Activated T-cell treated with anti-CD3 and anti-CD28 coated beads, Interleukin-2, amount 50 U/mL, for 48 hours (primary cell): ENCODE results near the gene CHRD.

Source experiments
- DNase-seq, 2 experiments: peaks; one replicate each; pipeline ENCODE4 v3.0.0-alpha.2; 2020

The CHRD gene

DNA sequence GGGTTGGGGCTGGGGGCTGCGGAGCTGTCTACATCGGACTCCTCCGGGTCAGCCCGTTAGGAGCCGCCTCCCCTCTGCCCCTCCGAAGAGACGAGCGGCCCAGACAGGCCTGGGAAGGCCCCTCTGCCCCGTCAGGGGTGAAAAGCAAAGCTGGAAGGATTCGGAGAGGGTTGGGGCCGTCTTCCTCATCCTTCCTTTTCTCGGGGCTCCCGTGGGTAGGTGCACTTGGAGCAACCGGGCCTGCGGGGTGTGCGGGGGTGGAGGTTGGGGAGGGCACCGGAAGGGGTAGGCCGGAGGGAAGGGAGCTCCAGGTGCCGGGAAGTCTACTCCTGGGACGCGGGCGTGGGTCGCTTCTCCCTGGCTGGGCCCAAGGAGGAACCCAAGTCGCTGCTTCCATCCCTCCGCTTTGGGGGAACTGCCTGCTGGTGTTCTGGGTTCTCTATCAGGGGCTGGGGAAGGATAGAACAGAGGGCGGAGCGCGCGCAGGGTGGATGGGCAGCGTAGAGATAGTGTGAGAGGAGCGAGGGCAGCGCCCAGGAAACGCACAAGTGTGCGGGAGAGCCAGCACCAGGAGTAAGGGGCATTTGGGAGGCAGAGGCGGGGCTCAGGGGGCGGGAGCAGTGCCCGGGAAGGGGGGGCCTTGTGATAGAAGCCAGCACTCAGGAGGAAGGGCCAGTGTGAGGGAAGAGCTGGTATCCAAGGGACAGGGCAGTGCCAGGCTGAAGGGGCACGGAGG is 17.8 kb upstream of the CHRD start:
- DNase-seq, result peak; percentile 76 to 77

DNA sequence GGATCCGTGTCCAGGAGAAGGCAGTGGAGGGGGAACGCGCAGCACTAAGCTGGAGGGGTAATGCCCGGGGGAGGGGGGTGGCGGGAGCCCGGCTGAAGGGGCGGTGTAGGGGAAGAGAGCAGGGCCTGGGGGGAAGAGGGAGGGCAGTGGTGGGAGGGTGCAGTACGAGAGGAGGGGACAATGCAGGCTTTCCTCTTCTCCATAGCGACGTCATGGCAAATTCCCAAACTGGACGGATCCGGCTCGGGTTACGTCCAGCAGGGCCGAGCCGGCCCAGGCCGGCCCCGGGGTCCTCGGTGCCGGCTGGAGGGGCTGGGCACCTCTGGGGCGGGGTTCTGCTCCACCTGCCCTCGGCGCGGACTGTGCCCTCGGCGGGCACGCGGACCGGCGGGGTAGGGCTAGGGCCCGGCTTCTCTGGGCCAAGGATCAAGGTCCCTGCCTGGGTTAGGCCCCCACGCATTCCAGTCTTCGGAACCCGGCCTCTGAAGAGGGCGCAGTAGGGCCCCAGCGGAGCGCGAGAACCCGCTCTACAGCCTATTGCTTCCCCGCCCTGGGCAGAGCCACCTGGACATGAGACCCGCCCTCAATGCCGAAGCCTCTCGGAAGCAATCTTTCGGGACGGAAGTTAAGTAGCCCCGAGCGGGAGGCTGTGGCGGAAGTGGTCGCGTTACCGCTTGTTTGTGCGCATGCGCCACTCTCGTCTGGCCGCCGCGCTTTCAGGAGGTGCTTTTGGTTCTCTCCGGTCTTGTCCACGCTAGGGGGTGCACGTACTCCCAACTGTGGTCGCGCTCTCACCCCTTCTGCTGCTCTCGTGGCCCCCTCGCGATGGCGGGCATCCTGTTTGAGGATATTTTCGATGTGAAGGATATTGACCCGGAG is 16.9 kb upstream of the CHRD start:
- DNase-seq, result peak; percentile 95 to 97

DNA sequence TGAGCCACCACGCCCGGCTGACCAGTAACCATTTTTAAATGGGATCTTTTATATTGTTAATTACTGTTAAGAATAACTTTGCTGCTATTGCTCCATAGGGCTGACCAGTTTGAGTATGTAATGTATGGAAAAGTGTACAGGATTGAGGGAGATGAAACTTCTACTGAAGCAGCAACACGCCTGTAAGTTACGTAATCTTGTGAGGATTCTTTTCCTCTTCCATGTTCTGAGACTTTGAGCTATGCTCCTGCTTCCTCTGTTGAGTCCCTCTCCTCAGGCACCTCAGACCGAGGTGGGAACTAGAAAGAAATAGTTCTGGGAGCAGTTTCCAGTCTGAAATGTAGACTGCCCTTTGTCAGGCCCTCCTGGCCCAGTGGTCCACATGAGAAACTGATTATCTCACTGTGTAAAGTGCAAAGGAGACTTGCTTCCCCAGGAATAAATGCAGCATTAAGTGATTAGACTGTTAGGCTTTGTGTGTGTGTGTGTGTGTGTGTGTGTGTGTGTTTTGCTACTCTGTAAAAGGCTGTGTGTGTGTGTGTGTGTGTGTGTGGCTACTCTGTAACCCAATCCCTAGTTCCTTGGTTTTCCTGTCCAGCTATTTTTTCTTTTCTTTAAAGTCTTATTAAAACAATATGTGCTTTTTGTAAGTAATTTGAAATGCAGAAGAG is 13.1 kb upstream of the CHRD start:
- DNase-seq, result no peak

- no peak for DNase-seq
Observed at GRCh38 chr3:184368116-184368515, 11.7 kb upstream of the CHRD start.

DNA sequence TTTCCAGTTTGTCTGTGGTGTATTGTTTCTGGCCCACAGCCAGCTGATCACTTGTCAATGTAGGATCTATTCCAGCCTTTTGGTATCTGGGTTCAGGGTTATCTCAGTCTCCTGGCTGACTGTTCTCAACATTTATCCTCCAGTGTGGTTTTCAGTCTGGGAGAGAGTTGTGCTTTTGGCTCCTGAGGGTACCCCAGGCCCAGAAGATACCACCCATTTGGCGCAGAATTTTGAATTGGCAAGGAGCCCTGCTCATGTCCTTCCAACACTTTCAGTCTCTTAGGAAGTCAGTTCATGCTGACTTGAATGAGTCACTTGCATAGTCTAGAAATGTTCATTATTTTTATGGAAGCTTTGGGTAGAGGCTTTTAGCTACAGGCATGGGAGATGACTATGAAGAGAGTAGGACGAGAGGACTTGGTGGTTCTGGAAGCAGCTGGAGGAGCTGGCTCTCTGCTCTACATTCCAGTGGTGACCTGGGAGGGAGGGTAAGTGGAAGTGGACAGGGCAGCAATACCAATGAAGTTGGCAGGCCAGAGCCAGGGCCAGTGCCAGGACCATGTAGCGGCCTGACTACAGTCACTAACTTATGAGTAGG is 11.2 kb upstream of the CHRD start:
- no peak for DNase-seq

DNA sequence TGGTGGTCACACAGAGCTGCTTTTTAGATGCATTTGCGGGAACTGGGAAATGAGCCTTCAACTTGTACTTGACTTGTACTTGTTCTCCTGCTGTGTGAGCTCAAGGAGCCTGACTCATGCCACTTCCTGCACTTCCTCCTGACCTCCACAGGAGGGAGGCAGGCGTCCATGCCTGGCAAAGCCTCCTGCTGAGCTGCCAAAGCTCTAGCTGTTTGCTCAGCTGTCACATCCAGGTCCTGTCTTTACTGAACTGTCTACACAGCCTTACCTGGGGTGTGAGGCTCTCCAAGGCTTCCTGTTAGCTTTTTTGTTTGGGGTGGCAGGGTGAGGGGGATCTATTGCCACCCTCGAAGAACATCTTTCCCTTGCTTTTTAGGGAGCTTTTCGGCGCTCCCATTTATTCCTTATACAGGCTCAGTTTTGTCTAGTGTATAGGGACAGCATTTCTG is 8.3 kb upstream of the CHRD start:
- DNase-seq, result peak; percentile 64 to 73

DNA sequence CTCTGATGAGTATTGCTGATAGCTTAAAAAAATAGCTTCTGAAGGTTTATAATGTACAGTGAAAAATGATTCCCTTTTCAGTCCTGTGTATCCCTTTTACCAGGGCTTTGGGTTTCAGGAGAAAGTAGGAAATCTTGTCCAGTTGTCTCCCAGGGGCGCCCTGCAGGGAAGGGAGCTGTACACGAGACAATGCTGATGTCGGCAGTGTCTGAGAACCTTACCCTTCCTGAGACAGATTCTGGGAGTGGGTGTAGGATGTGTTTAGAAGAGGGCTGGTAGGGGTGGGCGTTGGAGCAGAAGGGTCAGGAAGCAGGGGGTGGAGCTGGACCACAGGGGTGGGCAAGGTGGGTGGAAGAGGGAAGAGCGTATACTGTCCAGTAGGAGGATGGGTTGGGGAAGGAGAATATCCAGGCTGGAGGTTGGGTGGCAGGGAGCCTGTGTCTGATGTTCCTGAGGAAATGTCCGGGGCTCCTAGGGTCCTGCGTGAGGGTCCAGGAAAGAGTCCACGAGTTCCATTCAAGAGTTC is 7.5 kb upstream of the CHRD start:
- DNase-seq, result no peak

GRCh38 chr3:184372911-184373310 is 6.9 kb upstream of the CHRD start:
- no peak for DNase-seq

- DNase-seq, result no peak
Observed at GRCh38 chr3:184373422-184373821, 6.4 kb upstream of the CHRD start.

DNA sequence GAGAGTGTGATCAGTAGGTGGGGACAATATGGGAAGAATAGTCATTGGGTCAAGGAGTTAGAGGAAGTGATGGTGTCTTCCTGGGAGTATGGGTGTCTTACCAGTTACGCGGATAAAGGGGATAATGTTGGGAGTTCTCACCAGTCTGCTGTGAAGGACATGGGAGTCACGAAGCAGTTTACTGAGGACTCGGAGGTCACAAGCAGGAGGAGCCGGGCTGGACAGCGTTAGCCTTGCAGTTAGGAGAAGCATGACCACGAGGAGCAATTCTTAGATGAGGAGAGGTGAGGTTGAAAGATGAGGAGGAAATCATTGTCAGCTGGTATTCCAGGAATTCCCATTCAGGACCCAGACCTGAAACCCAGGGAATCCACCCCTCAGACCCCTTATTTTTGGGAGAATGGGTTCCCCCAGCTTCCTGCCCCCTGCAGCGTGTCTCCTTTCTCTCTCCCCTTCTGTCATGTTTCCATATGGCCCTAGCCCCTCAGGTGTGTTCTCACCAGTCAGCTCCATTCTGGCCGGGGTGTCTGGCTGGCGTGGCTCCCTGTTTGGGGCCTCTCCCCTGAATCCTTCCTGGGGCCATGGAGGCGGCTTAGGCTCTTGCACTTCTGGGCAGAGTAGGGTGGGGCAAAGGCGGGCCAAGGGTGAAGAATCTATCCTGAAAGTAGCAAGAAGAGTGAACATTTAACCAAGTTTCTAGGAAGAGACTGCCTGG is 4.0 kb upstream of the CHRD start:
- DNase-seq, result no peak

GRCh38 chr3:184377374-184377773 is 2.5 kb upstream of the CHRD start:
- DNase-seq, result no peak

DNA sequence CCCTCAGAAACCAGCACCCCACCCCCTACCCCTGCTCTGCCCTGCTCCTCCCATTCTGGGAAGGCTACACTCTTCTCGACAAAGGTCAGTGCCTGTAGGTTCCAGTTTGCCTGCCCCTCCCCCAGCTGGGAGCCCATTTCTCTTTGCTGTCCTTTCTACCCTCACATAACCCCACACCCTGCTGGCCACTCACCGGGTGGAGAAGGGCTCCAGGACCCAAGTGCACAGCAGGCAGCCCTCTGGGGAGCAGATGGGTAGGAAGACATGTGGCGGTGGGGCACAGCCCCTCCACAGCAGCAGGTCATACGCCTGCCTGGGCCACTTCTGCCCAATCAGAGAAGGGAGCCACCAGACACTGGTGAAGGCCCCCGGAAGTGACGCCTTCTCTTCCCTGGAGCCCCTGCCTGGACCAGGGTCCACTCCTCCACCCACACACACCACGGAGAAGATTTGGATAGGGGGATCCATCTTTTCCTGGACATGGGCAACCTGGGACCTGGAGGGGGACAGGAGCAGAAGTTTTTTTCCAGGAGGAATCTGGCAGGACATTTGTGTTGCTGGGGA is 1.9 kb upstream of the CHRD start, which contains the start of gene THPO:
TSS of gene THPO (minus strand) at position 326 of the 564 bp plus-strand sequence. CDS start 1,948 bp downstream, outside the sequence.
- DNase-seq, result no peak

- no peak for DNase-seq
Observed at GRCh38 chr3:184378651-184379357, 1.1 kb upstream of the CHRD start.

DNA sequence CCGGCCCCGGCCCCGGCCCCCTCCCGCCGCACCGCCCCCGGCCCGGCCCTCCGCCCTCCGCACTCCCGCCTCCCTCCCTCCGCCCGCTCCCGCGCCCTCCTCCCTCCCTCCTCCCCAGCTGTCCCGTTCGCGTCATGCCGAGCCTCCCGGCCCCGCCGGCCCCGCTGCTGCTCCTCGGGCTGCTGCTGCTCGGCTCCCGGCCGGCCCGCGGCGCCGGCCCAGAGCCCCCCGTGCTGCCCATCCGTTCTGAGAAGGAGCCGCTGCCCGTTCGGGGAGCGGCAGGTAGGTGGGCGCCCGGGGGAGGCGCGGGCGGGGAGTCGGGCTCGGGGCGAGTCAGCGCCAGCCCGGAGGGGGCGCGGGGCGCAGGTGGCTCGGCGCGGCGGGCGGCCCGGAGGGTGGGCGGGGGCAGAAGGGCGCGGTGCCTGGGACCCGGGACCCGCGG is 352 bp downstream of the CHRD start:
- peak in 1 of 2 experiments; percentile 46 for DNase-seq

- DNase-seq, result peak; percentile 33 to 39
Observed at GRCh38 chr3:184380627-184381260, 890 bp downstream of the CHRD start.

DNA sequence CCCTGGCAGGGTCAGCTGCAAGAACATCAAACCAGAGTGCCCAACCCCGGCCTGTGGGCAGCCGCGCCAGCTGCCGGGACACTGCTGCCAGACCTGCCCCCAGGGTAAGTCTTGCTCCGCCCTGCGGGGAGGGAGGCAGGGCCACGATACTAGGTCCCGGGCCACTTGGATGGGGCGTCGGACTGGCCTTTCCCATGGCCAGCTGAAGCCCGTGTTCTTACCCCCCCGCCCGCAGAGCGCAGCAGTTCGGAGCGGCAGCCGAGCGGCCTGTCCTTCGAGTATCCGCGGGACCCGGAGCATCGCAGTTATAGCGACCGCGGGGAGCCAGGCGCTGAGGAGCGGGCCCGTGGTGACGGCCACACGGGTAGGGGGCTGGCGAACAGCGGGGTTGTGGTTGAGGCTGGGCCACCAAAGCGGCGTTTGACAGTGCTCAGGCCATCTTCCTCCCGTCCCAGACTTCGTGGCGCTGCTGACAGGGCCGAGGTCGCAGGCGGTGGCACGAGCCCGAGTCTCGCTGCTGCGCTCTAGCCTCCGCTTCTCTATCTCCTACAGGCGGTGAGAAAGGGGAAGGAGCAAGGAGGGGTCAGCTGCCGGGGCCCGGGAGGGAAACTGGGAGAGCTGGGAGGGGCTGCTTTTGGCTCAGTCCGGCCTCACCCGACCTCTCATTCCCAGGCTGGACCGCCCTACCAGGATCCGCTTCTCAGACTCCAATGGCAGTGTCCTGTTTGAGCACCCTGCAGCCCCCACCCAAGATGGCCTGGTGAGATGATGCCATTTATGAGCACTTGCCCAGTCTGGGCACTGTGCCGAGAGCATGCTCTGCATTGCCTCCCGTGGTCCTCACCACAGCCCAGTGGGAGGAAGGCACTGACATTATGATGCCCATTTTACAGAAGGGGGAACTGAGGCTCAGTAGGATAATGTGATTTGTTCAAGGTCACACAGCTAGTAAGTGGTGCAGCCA is 1.7 kb downstream of the CHRD start:
- peak in 1 of 2 experiments; percentile 40 for DNase-seq

DNA sequence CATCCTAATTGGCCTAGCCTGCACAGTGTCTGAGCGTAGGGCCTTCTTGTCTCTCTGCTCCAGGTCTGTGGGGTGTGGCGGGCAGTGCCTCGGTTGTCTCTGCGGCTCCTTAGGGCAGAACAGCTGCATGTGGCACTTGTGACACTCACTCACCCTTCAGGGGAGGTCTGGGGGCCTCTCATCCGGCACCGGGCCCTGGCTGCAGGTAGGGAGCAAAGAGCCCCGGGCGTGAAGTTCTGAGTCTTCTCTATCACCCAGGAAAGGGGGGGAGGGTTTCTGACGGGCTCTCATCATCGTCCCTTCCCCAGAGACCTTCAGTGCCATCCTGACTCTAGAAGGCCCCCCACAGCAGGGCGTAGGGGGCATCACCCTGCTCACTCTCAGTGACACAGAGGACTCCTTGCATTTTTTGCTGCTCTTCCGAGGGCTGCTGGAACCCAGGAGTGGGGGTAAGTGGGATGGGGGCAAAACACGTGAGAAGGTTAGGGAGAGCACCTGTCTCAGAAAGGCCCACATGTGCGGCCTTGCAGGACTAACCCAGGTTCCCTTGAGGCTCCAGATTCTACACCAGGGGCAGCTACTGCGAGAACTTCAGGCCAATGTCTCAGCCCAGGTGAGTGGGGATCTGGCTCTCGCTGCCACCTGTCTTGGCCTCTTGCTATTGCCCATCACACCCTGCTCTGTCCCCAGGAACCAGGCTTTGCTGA is 2.6 kb downstream of the CHRD start:
- DNase-seq, result no peak

- no peak for DNase-seq
Observed at GRCh38 chr3:184383033-184383740, 3.3 kb downstream of the CHRD start.
